Hematopoietic multipotent progenitor cell treated with erythropoietin and hydrocortisone succinate and interleukin-3 and kit ligand, for 8 days (in vitro differentiated cells): ENCODE results near the gene FAM136A.
"Not testable (repeated sequence)": the region's sequence is repeated elsewhere in the genome, so short reads cannot be mapped to it uniquely, and the experiment has no call there.

Experiments used
- DNase-seq: peaks from one replicate; pipeline ENCODE4 v3.0.0-alpha.2; 2015

Gene FAM136A

DNA sequence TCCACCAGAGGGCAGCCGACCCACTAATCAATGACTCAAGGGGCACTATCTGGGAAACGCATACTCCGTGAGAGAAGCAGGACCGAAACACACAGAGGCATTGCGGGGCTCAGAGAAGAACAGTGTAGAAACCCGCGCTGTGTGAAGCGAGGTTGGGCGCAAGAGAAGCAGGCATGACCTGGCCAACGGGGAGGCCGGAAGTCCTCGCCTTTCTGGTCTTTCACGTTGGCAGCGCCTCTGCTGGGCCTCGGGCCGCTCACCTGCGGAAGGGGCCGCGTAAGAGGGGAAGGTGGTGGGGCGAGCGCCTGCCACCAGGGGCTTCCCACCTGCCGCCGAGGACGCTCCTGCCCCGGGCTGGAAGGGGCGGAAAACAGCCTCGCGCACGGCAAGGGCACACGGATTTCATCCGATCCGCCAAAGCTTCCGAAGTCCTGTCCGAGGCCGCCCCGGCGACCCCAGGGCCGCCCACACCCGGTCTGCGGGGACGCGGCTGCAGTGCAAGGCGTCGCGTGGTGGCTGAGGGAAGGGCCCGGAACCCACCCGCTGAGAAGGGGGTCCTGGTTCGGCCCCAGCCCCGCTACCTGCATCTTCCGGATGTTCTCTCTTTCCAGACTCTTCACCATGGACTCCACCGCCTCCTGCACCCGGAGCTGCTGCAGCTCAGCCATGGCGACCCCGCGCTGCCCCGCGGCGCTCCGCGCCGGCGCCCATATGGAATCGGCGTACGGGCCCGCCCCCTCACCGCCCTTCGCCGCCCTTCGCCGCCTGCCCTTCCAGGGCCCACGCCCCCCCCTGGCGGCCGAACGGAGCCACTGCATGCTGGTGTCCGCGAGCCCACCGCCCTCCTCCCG lies at the start of gene FAM136A:
Gene FAM136A, minus strand, starts transcription at position 724 of the 851 bp plus-strand sequence. Its CDS starts 56 bp downstream, at position 668.
- DNase-seq = peak; percentile 90

DNA sequence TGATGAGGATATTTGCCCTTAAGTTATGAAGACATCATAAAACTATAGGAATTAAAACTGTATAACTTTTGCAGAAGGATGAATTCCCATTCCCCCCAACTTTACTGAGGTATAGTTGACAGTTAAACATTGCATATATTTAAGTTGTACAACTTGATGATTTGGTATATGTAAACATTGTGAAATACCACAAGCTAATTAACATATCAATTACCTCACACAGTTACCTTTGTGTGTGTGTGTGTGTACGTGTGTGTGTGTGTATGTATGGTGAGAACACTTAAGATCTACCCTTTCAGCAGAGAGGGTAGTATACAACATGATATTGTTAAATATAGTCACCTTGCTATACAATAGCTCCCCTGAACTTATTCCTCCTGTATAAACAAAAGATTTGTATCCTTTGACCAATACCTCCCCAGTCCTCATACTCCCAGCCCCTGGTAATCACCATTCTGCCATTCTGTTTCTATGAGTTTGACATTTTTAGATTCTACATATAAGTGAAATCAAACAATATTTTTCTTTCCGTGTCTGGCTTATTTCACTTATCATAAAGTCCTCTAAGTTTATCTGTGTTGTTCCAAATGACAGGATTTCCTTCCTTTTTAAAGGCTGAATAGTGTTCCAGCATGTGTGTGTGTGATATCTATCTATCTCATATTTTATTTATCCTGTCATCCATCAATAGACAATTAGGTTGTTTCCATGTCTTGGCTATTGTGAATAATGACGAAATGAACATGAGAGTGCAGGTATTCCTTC lies 48.2 kb upstream of the FAM136A start:
- DNase-seq = no peak

DNA sequence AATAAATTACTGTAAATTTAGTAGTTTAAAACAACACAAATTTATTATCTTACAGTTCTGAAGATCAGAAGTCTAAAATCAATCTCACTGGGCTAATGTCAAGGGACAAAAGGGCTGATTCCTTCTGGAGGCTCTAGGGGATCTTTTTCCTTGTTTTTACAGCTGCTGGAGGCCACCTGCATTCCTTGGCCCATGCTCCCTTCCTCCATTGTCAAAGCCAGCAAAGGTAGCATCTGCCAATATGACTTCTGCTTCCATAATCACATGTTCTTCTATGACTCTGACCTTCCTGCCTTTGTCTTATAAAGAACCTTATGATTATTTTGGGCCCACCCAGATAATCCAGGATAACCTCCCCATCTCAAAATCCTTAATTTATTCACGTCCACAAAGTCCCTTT lies 46.0 kb upstream of the FAM136A start:
- no peak for DNase-seq

DNA sequence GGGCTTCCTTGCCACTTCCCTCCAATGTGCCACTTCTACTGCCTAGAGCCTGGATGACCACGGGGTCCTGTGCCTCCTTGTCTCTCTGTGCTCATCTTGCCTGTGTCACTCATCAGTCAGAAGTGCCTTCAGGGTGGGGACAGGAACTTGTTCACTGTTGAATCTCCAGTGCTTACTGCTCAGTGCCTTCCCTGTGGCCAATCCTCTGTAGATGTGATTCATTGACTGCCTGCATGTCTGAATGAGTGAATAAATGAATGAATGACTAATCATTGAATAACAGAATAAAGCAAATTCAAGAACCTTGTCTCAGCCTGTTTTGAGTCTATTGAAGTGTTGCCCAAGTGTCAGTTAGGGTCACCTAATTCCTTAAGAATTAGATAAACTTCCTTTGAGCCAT lies 42.3 kb upstream of the FAM136A start:
- DNase-seq = no peak

DNA sequence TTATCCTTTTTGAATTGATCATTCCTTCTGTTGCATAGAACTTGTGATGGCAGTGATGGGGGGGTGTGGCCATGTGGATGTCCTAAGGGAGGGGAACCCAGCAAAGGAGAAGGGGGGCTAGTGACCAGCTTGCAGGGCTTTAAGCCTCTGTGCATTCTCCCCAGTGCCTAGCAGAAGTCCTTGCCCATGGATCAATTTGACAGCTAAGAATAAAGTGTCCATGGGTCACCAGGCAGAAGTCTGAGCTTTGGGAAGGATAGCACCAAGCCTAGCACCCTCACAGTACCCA lies 39.6 kb upstream of the FAM136A start:
- DNase-seq = no peak

DNA sequence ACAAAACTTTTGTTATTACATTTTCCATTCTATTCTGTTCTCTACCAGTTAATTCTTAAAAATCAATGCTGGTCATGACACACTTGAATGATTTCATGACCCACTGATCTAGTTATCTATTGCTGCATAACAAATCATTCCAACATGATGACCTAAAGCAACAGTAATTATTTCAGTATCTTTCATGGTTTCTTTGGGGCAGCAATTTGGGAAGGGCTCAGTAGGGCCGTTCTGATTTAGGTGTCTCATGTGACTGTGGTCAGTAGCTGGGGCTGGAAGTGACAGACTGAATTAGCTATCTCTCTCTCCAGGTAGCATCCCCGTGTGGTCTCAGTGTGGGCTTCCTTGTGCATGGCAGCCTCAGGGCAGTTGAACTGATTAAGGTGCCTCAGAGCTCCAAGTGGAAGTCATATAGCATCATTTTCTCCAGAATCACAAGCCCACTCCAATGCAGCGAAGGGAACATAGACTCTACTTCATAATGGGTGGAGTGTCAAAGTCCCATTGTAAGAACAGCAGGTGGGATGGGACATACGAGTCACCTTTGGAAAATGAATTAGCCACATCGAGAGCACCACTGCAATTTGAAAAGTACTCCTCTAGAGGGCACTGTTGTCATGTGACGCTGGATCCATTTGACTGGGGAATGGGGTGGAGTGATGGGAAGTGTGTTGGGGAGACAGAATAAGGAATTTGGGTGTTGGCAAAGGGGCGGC lies 39.1 kb upstream of the FAM136A start:
- DNase-seq = peak; percentile 56

DNA sequence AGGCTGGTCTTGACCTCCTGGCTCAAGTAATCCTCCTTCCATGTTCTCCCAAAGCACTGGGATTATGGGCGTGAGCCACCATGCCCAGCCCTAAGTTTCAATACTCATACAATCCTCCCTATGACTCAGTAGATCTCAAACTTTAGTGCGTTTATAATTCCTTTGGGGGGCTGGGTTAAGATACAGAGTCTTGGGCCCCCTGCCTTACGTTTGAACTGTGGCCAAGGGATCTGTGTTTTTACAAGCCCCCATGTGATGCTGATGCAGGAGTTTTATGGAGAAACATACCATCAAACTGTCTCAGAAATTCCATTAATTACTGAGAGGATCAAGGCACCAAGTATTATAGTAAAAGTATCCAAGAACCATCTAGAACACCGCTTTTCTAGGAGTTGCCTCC lies 38.2 kb upstream of the FAM136A start:
- DNase-seq = no peak

DNA sequence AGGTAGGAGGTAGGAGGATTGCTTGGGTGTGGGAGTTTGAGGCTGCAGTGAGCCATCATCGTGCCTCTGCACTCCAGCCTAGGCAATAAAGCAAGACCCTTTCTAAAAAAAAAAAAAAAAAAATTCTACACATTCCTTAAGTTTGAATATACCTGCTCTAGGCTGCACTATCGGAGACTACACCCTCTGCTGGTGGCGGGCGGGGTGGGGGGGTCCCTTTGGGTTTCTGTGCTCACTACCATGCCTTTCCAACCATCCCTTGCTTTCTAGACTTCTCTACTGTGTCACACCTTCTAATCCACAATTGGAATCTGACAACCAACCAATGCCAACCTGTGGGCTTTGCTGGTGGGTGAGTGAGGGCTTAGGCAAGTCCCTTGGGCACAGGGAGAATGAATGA lies 34.7 kb upstream of the FAM136A start:
- no peak for DNase-seq

DNA sequence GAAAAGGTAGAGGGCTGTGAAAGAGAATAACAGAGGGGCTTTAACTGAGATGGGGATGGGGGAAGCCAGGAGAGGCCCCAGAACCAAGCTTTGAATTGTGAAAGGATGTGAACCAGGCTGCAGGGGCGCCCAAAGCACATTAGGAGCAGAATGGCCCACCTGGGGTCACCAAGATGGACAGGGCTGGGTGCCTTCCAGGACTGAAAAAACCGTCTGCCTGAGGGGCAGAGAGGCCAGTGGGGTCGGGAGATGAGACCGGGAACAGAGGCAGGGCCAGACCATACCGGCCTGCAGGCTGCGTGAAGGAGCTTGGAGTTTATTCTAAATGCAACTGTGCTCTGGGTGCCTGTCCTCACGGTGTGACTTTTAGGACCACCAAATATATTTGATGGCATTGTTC lies 29.1 kb upstream of the FAM136A start:
- DNase-seq = no peak

DNA sequence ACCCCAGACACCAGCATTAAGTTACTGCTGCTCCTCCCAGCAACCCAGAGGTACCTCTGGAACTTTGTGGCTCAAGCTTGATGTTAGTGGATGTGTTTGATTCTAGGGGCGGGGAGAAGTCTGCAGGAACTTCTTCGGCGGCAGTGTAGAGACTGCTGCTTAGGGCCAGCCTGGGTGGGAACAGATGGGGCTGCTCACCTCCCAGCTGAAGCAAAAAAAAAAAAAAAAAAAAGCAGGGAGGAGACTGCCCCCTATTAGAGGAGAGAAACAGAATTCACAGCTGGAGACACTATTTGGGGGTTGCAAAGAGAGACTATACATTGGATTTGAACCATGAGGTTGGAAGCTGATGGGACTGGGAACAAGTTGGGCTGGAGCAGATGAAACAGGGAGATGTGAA lies 28.6 kb upstream of the FAM136A start:
- DNase-seq = no peak

DNA sequence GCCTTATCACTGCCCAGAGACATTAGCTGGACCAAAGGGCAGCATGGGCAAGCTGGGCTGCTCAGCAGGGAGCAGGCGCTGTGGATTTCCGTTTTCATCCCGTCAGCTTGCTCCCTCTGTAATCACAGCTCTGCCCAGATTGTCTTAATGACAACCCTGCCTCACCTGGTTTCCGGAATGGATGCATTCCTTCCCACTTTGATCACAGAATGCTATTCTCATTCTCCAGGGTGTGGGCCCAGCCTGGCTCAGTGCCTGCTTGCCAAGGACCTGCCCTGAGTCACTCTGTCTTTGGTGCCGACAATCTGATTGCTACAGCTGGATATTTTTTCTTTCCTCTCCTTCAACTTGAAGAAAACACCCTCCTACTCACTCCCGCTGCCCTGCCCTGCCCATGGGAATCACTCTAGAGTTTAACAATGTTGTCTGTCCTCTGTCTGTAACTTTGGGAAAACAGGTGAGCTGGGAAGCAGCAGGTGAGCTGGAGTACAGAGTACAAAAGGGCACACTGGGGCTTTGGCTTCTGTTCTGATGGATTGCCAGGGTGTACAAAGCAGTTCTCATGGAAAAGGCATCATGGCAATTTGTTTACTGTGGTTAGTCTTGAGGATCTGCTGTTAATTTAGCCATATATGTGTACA lies 27.2 kb upstream of the FAM136A start:
- DNase-seq = no peak

DNA sequence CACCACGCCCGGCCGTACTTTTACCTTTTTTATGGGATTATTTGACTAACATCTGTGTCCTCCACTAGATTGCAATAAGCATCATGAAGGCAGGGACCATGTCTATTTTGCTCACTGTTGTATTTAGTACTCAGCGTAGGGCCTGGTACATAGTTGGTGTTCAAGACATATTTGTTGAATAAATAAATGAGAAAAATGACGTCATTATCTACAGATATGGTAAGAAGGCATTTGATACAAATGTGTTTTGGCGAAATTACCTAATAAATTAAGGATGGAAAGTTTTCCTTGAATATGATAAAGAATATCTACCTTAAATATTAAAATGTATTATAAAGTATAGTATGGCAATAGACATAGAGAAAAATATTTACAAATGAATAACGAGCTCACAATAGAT lies 24.0 kb upstream of the FAM136A start:
- DNase-seq = no peak

DNA sequence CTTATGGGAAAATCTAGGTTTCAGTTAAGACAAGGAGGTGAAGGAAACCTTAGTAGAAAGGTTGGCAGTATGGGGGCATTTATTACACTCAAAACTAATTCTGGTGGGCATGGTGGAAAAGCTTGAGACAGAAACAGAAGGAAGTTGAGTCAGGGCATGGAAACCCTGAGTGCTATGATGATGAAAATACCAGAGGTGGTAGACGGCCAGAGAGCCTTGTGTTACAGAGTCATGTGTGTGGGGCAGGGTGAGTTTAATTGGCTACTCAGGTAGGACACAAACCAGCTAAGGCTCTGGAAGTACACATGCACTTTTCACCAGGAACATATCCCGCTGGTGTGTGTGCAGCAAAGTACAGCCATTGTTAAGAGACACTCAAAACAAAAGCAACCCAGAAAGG lies 20.7 kb upstream of the FAM136A start:
- no peak for DNase-seq

DNA sequence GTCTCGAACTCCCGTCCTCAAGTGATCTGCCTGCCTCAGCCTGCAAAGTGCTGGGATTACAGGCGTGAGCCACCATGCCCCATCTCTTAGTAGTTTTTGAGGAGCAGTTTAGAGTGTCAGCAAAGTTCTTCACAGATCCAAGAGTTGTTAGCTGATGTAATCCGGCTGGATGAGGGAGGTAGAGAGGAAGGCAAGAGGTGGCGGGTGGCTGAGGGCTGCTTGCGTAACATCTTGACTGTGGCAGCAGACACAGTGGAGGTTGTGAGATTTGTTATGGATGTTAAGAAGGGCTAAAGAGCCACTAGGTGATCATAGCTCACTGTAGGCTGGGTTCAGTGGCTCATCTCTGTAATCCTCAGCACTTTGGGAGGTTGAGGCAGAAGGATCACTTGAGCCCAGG lies 19.5 kb upstream of the FAM136A start:
- no peak for DNase-seq

DNA sequence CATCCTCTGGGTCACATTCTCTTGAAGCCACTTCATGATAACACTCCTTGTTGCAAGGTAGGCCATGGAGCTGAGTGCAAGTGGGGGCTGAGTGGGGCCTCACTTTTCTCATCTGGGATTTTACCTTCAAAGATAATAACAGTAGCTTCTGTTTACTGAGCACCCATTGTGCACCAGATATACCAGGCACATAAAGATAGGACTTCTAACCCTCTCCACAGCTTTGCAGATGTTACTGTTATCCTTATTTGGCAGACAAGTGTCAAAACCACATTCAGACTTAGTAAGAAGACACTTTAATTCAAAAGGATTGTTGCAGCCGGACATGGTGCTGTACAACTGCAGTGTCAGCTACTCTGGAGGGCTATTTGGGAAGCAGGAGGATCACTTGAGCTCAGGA lies 12.8 kb upstream of the FAM136A start:
- peak; percentile 31 for DNase-seq

DNA sequence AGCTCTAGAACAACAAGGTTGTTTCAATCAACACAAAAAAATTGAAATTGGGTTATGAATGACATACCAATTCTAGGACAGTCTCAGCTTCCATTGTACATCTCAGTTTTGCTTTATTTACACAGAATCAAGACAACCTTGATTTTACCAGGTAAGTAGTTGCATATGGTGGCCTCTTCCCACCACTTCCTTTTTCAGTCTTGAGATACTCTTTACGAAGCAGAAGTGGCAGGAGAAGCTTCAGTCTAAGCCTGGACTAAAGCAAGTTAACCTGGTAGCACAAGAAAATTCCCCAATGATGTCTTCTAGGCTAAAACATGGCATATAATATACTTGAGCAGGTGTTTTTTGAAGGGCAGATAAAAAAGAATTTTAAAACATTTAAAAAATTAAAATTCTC lies 10.7 kb upstream of the FAM136A start:
- DNase-seq = no peak

DNA sequence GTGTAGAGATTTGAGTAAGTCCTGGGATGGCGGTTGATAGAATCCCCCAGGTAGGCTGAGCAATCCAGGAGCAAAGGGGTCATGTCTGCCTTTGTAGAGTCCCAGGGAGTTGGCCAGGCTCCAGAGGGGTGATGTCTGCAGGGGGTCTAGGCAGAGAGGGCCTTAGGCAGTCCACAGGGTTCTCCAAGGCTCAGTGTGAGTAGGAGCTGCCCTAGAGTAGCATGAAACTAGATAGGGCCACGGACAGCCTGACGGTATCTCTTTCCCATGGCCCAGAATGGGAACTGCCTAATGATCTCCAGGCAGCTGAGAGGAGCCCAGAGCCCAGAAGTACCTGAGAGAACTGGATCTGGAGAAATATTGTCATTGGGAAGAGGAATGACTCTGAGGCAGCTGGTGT lies 9.0 kb upstream of the FAM136A start:
- no peak for DNase-seq

DNA sequence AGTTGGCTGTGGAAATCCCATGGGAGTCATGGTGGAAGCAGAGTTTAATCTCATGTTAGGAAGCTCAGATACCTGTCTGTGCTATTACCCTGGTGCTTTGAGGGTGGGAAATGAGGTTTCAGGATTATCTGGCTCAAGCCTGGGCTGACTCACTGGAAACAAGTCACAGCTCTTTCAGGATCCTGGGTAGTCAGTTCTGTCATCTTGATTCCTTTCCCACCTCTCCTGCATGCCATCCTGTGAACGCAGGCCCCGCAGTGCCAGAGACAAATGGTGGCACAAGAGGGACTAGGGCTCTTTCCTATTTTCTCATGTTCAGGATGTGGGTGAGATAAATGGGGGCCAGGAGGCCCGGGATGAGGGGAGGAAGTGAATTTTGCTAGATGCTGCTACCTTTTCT lies 3.7 kb upstream of the FAM136A start:
- DNase-seq = no peak

DNA sequence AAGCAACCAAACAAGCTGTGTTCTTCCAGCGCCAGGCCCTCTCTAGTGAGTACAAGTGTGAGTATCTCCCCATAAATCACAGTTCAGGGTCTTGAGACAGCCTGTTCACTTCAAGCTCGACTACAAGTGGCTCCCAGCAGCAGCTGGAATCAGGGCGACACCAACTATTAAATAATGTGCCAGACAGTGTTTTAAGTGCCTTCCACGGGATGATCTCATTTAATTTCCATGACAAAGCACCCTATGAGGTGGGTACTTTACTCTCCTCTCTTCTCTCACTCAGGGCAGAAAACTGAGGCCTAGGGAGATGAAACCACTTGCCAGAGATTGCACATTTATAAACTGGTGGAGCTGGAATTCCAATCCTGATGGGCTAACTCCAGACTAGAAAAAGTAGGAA lies 2.6 kb upstream of the FAM136A start:
- DNase-seq = no peak

DNA sequence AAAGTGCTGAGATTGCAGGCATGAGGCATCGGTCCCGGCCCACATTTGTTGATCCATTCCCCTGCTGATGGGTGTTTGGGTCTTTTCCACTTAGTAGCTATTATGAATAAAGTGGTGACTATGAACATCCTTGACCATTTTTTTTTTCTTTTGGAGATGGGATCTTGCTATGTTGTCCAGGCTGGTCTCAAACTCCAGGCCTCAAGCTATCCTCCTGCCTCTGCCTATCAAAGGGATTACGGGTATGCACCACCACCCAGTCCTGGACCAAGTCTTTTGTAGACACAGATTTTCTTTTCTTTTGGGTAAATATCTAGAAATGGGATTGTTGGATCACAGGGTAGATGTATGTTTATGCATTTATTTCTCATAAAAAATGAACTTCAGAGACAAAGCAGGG lies 1.3 kb upstream of the FAM136A start:
- DNase-seq = no peak

DNA sequence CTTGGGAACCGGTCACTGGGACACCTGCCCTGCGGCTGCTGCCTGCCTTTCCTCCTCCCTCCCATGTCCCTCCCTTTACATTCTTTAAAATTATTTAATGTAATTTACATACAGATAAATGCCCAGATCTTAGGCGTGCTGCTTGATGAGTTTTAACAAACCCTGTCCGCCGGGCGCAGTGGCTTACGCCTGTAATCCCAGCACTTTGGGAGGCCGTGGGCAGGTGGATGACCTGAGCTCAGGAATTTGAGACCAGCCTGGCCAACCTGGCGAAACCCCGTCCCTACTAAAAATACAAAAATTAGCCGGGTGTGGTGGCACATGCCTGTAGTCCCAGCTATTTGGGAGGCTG lies 304 bp upstream of the FAM136A start:
- DNase-seq = not testable (repeated sequence)

DNA sequence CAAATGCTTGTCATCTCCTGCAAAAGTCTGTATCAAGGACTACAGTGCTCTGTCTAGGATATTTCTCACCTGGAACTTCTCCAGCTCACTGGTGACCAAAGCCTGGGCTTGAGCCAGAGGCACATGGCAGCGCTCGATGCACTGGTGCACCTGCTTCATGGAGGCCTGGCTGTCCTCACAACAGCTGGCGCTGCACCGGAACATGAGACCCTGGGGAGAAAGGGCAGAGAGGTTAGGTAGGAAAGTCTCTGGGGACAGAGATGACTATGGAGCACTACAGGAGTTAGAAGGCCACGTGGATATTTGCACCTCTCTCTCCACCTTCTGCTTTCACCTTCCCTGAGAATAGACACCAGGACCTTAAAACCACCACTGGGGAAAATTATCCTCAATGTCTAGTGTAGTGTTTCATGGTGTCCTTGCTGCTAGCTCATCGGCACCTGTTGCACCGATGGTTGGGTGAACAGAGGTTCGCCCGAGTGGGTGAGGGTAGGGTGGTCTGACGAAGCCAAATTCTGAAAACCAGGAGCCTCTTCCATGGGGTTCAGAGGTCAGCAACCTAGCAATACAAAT lies 1.0 kb downstream of the FAM136A start:
- no peak for DNase-seq

DNA sequence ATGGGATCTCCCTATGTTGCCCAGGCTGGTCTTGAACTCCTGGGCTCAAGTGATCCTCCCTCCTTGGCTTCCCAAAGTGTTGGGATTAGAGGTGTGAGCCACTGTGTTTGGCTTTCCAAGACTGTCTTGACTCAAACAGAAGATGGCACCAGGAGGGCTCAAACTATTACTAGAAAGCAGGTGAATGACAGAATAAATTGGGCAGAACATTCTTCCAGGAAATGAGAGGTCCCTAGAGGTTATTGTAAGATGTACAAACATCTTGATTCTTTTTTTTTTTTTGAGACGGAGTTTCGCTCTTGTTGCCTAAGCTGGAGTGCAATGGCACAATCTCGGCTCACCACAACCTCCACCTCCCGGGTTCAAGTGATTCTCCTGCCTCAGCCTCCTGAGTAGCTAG lies 4.0 kb downstream of the FAM136A start:
- DNase-seq = not testable (repeated sequence)
